GM19468 (cell line): ENCODE results near the gene SPO11.
"Not testable (repeated sequence)": the region's sequence is repeated elsewhere in the genome, so short reads cannot be mapped to it uniquely, and the experiment has no call there.

Experiments
- ATAC-seq: cut with Tn5 transposase; IDR thresholded peaks from one replicate; pipeline ENCODE4 v1.9.1; 2021; ENCODE audit warnings: mild to moderate bottlenecking, moderate library complexity, moderate number of reproducible peaks; ENCODE audit not compliant: unreplicated experiment; ENCODE audit errors: extremely low read depth

The SPO11 gene

GRCh38 chr20:57332105-57333089 lies 2.8 kb downstream of the SPO11 start:
- ATAC-seq = no peak

- ATAC-seq = no peak
Observed at GRCh38 chr20:57335392-57335791, 5.8 kb downstream of the SPO11 start.

- no peak for ATAC-seq
Observed at GRCh38 chr20:57341663-57342062, 12.1 kb downstream of the SPO11 start.

DNA sequence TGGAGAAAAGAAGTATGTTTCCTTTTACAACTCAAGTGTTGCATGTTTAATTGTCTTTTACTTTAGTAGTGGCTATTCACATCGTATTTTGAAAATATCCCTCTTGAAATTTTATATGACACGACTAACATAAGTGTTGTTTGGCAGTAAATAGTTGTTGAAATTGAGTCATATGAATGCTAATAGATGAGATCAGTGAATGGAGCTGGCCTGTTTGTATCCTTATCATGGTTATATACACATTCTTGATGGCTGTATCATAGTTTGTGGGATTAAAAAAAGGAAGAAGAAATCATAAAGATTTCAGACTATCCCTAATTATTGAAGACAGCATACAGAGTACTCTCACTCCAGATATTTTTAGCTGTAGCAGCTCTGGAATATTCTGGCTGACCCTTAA lies 13.2 kb downstream of the SPO11 start:
- ATAC-seq = no peak

DNA sequence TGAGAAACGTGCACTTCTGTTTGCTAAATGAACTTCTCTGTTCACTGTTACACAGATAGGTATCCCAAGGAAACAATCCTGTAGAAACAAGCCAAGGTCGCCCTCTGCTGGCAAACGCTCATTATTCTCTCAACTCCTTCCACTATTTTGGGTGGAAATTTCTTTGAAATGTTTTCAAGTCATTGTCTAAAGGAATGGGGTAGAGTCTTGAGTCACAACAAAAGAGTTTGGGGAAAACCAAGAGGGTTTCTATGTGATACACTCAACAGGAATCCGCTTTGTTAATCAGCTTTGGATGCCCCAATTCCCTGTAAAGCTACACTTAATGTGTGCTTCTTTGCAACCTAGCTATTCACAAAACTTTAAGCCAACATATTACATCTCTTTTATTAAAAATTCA lies 16.9 kb downstream of the SPO11 start:
- ATAC-seq = no peak

- ATAC-seq = no peak
Observed at GRCh38 chr20:57347393-57347792, 17.8 kb downstream of the SPO11 start.

GRCh38 chr20:57348200-57348921 lies 18.8 kb downstream of the SPO11 start:
- not testable (repeated sequence) for ATAC-seq

DNA sequence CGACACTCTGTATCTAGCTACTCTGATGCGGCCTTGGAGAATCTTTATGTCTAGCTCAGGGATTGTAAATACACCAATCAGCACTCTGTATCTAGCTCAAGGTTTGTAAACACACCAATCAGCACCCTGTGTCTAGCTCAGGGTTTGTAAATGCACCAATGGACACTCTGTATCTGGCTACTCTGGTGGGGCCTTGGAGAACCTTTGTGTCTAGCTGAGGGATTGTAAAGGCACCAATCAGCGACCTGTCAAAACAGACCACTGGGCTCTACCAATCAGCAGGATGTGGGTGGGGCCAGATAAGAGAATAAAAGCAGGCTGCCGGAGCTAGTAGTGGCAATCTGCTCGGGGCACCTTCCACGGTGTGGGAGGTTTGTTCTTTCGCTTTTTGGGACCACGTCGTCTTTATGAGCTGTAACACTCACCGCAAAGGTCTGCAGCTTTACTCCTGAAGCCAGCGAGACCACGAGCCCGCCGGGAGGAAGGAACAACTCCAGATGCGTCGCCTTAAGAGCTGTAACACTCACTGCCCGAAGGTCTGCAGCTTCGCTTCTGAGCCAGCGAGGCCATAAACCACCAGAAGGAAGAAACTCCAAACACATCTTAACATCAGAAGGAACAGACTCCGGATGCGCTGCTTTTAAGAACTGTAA lies 19.4 kb downstream of the SPO11 start:
- ATAC-seq = not testable (repeated sequence)

- no peak for ATAC-seq
Observed at GRCh38 chr20:57350081-57350710, 20.6 kb downstream of the SPO11 start.

- ATAC-seq = not testable (repeated sequence)
Observed at GRCh38 chr20:57350726-57351041, 21.1 kb downstream of the SPO11 start.

DNA sequence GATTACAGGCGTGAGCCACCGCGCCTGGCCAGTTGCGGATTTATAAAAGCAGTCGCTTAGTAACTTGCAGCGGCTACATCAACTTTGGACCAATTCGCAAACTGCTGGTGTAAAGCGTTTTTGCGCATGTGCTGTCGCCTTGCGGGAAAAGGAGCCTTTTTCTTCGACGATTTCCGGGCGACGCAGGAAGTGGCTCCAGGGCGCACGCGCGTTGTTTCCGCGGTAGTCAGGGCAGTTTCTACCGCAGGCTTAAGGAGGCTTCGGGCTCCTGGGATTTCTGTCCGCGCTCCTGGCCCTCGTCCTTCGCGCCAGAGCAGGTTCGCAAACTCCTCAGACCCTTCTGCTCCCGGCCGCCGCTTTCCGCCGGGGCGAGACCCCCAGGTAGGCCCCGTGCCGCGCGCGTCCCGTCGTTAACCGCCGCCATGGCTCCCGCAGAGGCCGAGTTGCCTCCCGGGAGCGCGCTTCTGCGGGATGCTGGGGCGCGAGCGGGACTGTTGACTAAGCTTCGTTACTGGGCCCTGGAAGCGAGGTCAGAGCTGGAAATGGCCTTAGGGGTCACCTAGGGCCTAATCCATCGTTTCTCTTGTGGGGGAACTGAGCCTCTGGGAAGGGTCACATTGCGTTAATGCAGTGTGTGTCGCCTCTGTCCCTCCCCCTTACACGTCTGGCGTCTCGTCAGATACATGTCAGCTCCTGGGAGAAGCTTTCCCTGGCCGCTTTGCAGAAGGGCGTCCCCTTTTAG lies 21.6 kb downstream of the SPO11 start, which contains the start of gene RAE1:
Gene RAE1 (plus strand): TSS at position 214 of the 742 bp plus-strand sequence. CDS start 2,784 bp downstream, outside the sequence.
- no peak for ATAC-seq

DNA sequence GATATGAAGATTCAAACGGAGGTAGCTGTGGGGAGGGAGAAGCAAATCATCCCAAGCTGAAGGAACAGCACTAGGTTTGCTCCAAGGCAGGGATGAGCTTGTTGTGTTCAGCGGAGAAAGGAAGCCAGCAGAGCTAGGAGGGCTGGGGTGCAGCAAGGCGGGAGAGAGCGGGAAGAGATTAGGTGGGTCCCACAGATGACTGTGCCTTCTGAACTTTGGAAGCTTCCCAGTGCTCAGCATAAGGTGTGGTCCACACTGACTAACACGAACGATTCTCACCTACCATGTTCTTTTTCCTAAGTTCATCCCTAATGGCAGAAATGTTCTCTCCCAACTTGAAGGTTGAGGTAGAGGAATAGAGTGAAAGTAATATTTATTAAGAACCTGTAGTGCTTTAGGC lies 22.7 kb downstream of the SPO11 start:
- no peak for ATAC-seq

GRCh38 chr20:57353351-57353750 lies 23.7 kb downstream of the SPO11 start:
- no peak for ATAC-seq

DNA sequence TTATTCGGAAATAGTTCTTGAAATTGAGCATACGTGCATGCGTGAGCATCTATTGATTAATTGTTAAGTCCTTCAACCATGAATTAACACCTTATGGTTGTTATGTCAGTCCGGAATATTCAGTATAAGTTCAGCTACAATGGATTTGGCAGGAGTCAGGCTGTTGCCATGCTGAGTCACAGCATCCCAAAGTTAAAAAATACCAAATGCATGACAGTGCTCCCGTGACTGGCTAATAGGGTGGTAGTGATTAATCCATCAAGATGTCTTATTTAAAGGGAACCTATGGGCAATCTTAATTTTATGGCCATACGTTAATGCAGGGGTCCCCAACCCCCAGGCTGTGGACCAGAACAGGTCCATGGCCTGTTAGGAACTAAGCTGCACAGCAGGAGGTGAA lies 31.9 kb downstream of the SPO11 start:
- ATAC-seq = no peak

- ATAC-seq = no peak
Observed at GRCh38 chr20:57364451-57364850, 34.8 kb downstream of the SPO11 start.

GRCh38 chr20:57369596-57369995 lies 40.0 kb downstream of the SPO11 start:
- ATAC-seq = no peak

- no peak for ATAC-seq
Observed at GRCh38 chr20:57370316-57370715, 40.7 kb downstream of the SPO11 start.

DNA sequence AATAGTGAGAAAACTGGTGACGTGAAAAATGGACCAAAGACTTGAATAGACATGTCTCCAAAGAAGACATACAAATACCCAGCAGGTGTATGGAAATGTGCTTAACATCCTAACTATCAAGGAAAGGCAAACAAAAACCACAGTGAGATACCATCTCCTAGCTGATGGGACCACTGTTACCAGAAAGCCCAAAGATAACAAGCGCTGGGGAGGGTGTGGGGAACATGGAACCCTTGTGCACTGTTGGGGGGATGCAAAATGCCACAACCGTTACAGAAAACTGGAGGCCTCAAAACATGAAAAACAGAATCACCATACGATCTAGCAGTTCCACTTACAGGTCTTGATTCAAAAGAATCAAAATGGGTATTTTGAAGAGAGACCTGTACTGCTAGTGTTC lies 41.8 kb downstream of the SPO11 start:
- no peak for ATAC-seq

- ATAC-seq = no peak
Observed at GRCh38 chr20:57372157-57372556, 42.6 kb downstream of the SPO11 start.
